Measurements from ENCODE around the gene PLD4. TPM values are rescaled to one million over a fixed set of nuclear protein-coding genes. Genes with fewer than 3 reads are reported as not detected.
A peak's percentile ranks its signal among the peaks of the same experiment; 100 is the strongest.

The PLD4 gene
- polyA plus RNA-seq, 4 donors, result 0.42 to 12.4 (median 1.4) TPM; not detected in 1

DNA sequence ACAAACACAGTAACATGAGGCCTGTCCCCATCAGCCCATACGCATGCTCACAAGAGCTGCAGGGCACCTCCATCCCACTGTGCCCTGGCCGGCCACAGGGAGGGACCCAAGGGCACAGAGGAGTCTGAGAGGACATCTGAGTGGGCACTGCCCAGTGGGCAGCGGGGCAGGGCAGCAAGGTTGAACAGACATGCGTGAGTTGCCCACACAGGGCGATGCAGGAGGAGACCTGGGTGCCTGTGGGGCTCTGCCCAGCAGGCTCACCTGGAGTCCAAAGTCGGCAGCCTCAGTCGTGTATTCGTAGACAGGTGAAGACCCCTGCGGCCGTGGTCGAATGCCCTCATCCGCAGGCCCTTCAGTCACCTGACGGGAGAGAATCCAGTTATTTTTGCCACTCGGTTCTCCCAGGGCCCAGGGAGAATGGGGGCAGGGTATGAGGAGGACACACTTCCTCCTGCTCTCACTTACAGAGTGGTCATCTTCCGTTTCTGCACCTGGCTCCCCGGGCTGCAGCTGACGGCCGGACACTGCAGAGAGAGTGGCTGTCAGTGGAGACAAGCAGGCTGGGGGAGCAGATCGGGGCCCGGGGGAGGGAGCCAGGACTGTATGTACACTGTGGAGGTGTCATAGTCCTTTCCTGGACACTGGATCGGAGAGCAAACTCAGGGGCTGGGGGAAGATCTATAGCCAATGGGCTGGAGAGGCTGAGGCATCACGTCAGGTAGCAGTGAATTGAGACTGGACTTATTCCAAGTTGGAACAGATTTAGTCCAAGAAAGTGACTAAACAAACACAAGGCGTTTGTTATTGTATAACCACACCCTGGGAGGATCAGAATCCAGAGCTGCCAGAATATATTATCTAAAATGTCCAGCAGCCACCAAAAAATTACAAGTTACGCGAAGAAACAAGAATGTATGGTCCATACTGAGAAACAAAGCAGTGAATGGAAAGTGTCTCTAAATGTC is 32.8 kb downstream of the PLD4 start:
- WGBS, 3 donors, result 55 to 73% (median 68%) methylated on average over 25 of the region's 25 CpGs

DNA sequence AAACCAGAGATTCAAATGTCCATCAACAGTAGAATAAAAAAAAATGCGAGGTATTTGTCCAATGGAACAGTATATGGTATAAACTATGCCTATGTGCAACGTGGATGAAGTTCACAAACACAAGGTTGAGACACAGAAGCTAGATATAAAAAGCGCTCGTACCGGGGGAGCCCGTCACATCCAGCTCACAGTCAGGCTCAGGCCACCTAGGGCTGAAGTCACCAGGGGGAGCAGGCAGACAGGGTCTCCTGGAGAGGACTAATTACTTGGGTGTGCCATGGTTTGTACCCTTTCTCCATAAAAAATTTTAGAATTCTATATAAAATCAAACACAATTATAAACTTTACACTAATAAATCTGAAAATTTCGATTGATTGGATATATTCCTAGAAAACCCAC is 39.9 kb downstream of the PLD4 start:
- FAIRE-seq (no peak), DNase-seq (no peak)
- WGBS, 3 donors, result 78 to 87% (median 83%) methylated on average over 7 of the region's 7 CpGs
- Histone ChIP-seq H3K27ac (ENCODE audit: low read depth in 1 of 3, low read length in 2 of 3) (no peak overlapping the region), H3K4me1 (ENCODE audit: control insufficient read depth in 3 of 3, insufficient read depth in 2 of 3, low read depth in 1 of 3, low read length in 2 of 3) (peaks cover 0 to 22% (median 0%) of the 10 kb centered on the region in 3 donors), H3K4me3 (ENCODE audit: low read depth in 1 of 3, low read length in 3 of 3) (no peak overlapping the region), H3K9me3 (ENCODE audit: control insufficient read depth in 2 of 2, insufficient read depth in 1 of 2, low read depth in 1 of 2, low read length in 1 of 2) (no peaks in the 10 kb centered on the region), H3K27me3 (ENCODE audit: control insufficient read depth in 3 of 3, insufficient read depth in 3 of 3, low read length in 3 of 3) (peaks cover 0 to 28% (median 4%) of the 10 kb centered on the region in 3 donors), H3K36me3 (ENCODE audit: control insufficient read depth in 3 of 3, insufficient read depth in 2 of 3, low read depth in 1 of 3, low read length in 3 of 3) (no peaks in the 10 kb centered on the region)

More for the DNA sequence above, 32.8 kb downstream of the PLD4 start:
- Histone ChIP-seq H3K4me1 (ENCODE audit: control insufficient read depth in 3 of 3, insufficient read depth in 2 of 3, low read depth in 1 of 3, low read length in 2 of 3) (no peaks in the 10 kb centered on the region), H3K27me3 (ENCODE audit: control insufficient read depth in 3 of 3, insufficient read depth in 3 of 3, low read length in 3 of 3) (peaks cover 0 to 4% (median 0%) of the 10 kb centered on the region in 3 donors), H3K36me3 (ENCODE audit: control insufficient read depth in 3 of 3, insufficient read depth in 2 of 3, low read depth in 1 of 3, low read length in 3 of 3) (no peaks in the 10 kb centered on the region), H3K4me3 (ENCODE audit: low read depth in 1 of 3, low read length in 3 of 3) (no peak overlapping the region), H3K9me3 (ENCODE audit: control insufficient read depth in 2 of 2, insufficient read depth in 1 of 2, low read depth in 1 of 2, low read length in 1 of 2) (no peaks in the 10 kb centered on the region), H3K27ac (ENCODE audit: low read depth in 1 of 3, low read length in 2 of 3) (no peak overlapping the region)
- FAIRE-seq (no peak), DNase-seq (no peak)

DNA sequence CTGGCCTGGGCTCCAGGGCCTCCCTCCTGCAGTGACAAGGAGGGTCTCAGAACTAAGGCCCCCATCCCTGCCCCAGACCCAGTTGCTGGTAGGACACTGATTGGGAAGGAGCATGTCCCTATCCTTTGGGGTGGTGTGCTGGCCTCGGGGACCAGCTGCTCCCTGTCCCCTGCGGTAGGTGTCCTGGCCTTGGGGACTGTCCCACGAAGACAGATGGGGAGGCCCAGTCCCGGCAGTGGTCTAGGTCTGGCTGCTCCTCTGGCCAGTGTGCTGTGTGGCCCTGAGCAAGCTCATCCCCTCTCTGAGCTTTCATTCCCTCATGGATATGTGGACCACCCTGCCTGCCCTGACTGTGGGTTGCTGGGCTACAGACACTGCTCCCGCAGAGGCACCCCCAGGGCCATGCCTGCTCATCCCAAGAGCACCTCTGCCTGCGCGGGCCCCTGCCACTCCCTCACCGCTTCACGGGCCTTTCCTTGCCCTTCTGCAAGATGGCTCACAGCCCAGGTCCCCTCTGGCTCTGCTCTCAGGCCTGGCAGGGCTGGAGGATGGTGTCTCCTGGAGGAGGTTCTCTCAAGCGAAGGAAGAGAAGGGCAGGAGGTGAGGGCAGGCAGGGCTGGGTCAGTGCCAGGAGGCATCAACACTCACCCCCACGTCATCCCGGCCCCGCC is 41.0 kb downstream of the PLD4 start:
- Histone ChIP-seq H3K36me3 (ENCODE audit: control insufficient read depth in 3 of 3, insufficient read depth in 2 of 3, low read depth in 1 of 3, low read length in 3 of 3) (no peaks in the 10 kb centered on the region), H3K27me3 (ENCODE audit: control insufficient read depth in 3 of 3, insufficient read depth in 3 of 3, low read length in 3 of 3) (peaks cover 0 to 28% (median 4%) of the 10 kb centered on the region in 3 donors), H3K9me3 (ENCODE audit: control insufficient read depth in 2 of 2, insufficient read depth in 1 of 2, low read depth in 1 of 2, low read length in 1 of 2) (no peaks in the 10 kb centered on the region), H3K4me3 (ENCODE audit: low read depth in 1 of 3, low read length in 3 of 3) (no peak overlapping the region), H3K4me1 (ENCODE audit: control insufficient read depth in 3 of 3, insufficient read depth in 2 of 3, low read depth in 1 of 3, low read length in 2 of 3) (peaks cover 0 to 22% (median 0%) of the 10 kb centered on the region in 3 donors), H3K27ac (ENCODE audit: low read depth in 1 of 3, low read length in 2 of 3) (no peak overlapping the region)
- no peak for DNase-seq
- WGBS, 3 donors, result 72 to 82% (median 73%) methylated on average over 13 of the region's 13 CpGs
- FAIRE-seq, result no peak

DNA sequence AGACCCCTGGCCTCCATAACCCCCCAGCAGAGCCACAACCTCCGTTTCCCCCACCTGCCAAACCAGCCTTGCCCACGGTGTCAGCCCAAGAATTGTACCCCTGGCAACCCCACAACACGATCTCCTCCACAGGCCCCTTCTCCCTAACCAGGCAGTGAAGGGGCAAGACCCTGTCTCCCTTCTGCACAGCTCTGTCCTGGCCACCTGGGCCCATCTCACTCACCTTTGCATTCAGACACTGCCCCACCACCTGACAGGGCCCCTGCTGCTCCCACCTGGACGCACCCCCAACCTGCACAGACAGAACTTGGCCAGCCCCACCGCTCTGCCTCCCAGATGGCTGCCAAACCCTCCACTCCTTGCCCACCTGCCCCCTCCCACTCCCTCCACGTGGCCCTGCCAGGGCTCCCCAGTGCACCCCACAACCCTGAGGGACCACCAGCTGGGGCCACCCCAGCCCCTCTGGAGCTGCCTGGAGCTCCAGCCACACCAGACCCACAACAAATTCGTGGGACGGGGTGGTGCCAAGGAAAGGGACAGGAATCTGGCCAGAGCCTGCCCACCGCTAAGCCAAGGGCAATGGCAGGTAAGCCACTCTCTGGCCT is 41.7 kb downstream of the PLD4 start:
- 51 to 81% (median 67%) methylated on average over 7 to 9 of the region's 9 CpGs for WGBS, 3 donors
- Histone ChIP-seq H3K4me3 (ENCODE audit: low read depth in 1 of 3, low read length in 3 of 3) (no peak overlapping the region), H3K27me3 (ENCODE audit: control insufficient read depth in 3 of 3, insufficient read depth in 3 of 3, low read length in 3 of 3) (peaks cover 0 to 28% (median 4%) of the 10 kb centered on the region in 3 donors), H3K36me3 (ENCODE audit: control insufficient read depth in 3 of 3, insufficient read depth in 2 of 3, low read depth in 1 of 3, low read length in 3 of 3) (no peaks in the 10 kb centered on the region), H3K9me3 (ENCODE audit: control insufficient read depth in 2 of 2, insufficient read depth in 1 of 2, low read depth in 1 of 2, low read length in 1 of 2) (no peaks in the 10 kb centered on the region), H3K4me1 (ENCODE audit: control insufficient read depth in 3 of 3, insufficient read depth in 2 of 3, low read depth in 1 of 3, low read length in 2 of 3) (peaks cover 0 to 22% (median 0%) of the 10 kb centered on the region in 3 donors), H3K27ac (ENCODE audit: low read depth in 1 of 3, low read length in 2 of 3) (no peak overlapping the region)
- DNase-seq (no peak), FAIRE-seq (no peak)

DNA sequence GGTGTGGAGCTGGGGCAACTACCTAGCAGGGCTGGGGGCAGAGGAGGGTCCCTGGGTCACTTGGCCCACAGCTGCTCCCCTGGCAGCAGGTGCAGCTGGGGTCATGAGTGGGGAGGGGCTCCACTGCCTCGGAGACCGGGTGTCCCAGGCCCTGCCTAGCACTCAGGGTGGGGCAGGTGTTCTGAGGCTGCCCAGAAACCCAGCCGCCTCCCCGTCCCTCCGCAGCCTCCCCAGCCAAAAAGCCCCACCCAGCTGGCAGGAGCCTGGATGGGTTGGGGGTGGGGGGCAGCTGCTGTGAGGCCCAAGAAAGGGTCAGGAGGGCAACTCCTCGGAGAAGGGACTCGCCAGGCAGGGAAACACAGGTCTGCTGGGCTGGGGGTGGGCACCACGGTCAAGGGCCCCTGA is 42.3 kb downstream of the PLD4 start:
- H3K4me1 ChIP-seq (ENCODE audit: control insufficient read depth in 3 of 3, insufficient read depth in 2 of 3, low read depth in 1 of 3, low read length in 2 of 3), result peaks cover 0 to 27% (median 0%) of the 10 kb centered on the region in 3 donors
- no peak overlapping the region for H3K4me3 ChIP-seq (ENCODE audit: low read depth in 1 of 3, low read length in 3 of 3)
- peak overlapping the region in 1 of 3 donors; percentile 34 for H3K27ac ChIP-seq (ENCODE audit: low read depth in 1 of 3, low read length in 2 of 3)

DNA sequence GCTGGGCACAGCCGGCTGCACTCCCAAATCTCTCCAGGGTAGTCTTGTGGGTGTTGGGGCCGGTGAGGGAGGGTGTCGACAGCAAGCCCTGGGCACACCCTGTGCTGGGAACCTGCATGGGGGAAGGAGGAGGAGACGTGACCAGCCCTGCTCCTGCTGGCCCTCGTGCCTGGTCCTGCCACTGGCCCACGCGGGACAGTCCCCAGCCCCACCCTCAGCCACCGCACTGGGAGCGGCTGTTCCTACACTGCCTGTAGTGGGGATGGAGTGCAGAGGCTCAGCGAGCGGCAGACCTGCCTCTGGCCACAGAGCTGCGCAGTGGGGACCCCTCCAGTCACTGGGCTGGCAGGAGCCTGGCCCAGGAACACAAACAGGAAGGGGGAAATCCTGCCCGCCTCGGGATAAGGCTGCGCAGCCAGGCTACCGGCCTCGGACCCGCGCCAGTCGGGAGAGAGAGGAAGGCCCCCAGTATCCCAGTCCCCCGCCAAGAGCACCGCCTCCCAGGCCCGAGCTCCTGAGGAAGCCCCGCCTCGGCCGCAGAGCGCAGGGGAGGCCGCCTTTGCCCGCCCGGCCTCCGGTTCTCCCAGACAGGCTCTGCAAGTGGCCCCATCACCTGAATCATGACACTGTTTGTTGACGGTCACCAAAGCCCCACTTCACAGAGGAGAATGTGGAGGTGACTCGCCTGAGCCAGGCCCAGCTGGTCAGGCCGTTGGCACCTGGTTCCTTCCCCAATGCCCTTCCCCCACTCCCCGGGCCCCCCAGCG is 42.9 kb downstream of the PLD4 start:
- Histone ChIP-seq H3K27ac (ENCODE audit: low read depth in 1 of 3, low read length in 2 of 3) (peak overlapping the region in 1 of 3 donors; percentile 34), H3K27me3 (ENCODE audit: control insufficient read depth in 3 of 3, insufficient read depth in 3 of 3, low read length in 3 of 3) (peaks cover 0 to 28% (median 4%) of the 10 kb centered on the region in 3 donors), H3K36me3 (ENCODE audit: control insufficient read depth in 3 of 3, insufficient read depth in 2 of 3, low read depth in 1 of 3, low read length in 3 of 3) (no peaks in the 10 kb centered on the region), H3K9me3 (ENCODE audit: control insufficient read depth in 2 of 2, insufficient read depth in 1 of 2, low read depth in 1 of 2, low read length in 1 of 2) (no peaks in the 10 kb centered on the region), H3K4me3 (ENCODE audit: low read depth in 1 of 3, low read length in 3 of 3) (peak overlapping the region in 1 of 3 donors; percentile 18), H3K4me1 (ENCODE audit: control insufficient read depth in 3 of 3, insufficient read depth in 2 of 3, low read depth in 1 of 3, low read length in 2 of 3) (peaks cover 0 to 32% (median 2%) of the 10 kb centered on the region in 3 donors)
- DNase-seq, result peak in 1 of 2 donors; percentile 50
- WGBS, 3 donors, result 2 to 5% (median 3%) methylated on average over 25 to 36 of the region's 36 CpGs
- no peak for FAIRE-seq

More for the DNA sequence above, 42.3 kb downstream of the PLD4 start:
- Histone ChIP-seq H3K9me3 (ENCODE audit: control insufficient read depth in 2 of 2, insufficient read depth in 1 of 2, low read depth in 1 of 2, low read length in 1 of 2) (no peaks in the 10 kb centered on the region), H3K36me3 (ENCODE audit: control insufficient read depth in 3 of 3, insufficient read depth in 2 of 3, low read depth in 1 of 3, low read length in 3 of 3) (no peaks in the 10 kb centered on the region), H3K27me3 (ENCODE audit: control insufficient read depth in 3 of 3, insufficient read depth in 3 of 3, low read length in 3 of 3) (peaks cover 0 to 28% (median 4%) of the 10 kb centered on the region in 3 donors)
- WGBS, 3 donors, result 8 to 32% (median 21%) methylated on average over 6 to 8 of the region's 8 CpGs
- FAIRE-seq (no peak), DNase-seq (no peak)

DNA sequence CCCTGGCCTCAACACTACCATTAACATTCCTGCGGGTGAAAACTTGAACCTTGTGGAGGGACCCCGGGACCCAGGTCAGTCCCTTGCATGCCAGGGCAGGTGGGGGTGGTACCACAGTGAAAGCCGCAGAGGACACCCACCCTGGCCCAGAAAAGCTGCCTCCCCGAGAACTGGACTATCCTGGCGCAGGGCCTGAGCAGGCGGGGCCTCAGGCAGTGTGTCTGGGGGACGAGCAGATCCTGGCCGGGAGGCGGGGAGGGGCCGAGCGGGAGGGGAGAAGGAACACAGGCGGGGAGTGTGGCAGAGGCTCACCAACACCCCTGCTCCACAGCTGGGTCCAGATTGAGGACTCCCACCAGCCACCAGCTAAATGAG is 43.5 kb downstream of the PLD4 start:
- Histone ChIP-seq H3K36me3 (ENCODE audit: control insufficient read depth in 3 of 3, insufficient read depth in 2 of 3, low read depth in 1 of 3, low read length in 3 of 3) (no peaks in the 10 kb centered on the region), H3K9me3 (ENCODE audit: control insufficient read depth in 2 of 2, insufficient read depth in 1 of 2, low read depth in 1 of 2, low read length in 1 of 2) (no peaks in the 10 kb centered on the region), H3K4me1 (ENCODE audit: control insufficient read depth in 3 of 3, insufficient read depth in 2 of 3, low read depth in 1 of 3, low read length in 2 of 3) (peaks cover 0 to 38% (median 5%) of the 10 kb centered on the region in 3 donors), H3K27ac (ENCODE audit: low read depth in 1 of 3, low read length in 2 of 3) (no peak overlapping the region), H3K4me3 (ENCODE audit: low read depth in 1 of 3, low read length in 3 of 3) (peak overlapping the region in 1 of 3 donors; percentile 18), H3K27me3 (ENCODE audit: control insufficient read depth in 3 of 3, insufficient read depth in 3 of 3, low read length in 3 of 3) (peaks cover 0 to 32% (median 4%) of the 10 kb centered on the region in 3 donors)
- DNase-seq (peak in 1 of 2 donors; percentile 56), FAIRE-seq (no peak)
- WGBS, 3 donors, result 7 to 13% (median 11%) methylated on average over 10 to 12 of the region's 12 CpGs

Measured in small intestine (tissue), 7 donors.